HL-60 (cell line): ENCODE measurements around the gene LONP2.

ENCODE experiments used
- TF ChIP-seq, protein P1 (sequence below): IDR thresholded peaks from one replicate; pipeline ENCODE4 v1.5.1; 2011; ENCODE audit warnings: low read length, control low read depth, inconsistent platforms; ENCODE audit not compliant: insufficient read depth
- TF ChIP-seq, protein P2 (sequence below): IDR thresholded peaks from 2 replicates; pipeline ENCODE4 v1.6.1; 2012; ENCODE audit warnings: low read depth; ENCODE audit not compliant: insufficient replicate concordance

DNA sequence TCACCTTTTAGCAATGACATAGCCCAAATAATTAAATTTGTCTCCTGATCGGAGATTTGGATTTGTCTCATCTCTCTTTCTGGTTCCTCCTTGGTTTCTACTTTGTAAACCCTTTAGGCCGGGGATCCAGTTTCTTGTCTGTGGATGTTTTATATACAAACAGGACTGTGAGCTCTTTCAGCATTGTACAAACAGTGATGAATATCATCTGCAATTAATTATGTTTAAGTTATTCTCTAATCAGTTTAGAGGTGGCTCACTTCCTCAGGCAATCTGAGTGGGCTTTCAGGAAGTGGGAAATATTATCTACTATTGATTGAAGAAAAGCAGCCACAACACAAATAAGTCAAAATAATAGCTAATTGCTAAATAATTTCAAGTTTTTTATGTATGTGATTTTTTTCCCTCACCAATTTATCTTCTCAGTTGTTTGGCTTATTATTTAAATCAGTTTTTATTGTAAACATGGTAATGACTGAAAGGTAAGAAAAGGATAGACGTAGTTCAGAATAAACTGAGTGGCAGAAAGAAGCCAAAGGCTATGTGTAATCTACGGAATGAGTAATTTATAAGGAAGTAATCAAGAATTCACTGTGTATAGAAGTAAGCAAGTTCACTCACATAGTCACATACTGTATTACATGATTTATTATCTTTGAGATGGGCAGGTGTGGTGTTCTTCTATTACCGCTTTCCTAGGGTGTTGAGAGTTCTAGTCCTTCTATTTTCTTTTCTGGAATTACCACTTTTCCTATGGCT is 6.6 kb downstream of the LONP2 start:
- TF ChIP-seq, protein P1, sequence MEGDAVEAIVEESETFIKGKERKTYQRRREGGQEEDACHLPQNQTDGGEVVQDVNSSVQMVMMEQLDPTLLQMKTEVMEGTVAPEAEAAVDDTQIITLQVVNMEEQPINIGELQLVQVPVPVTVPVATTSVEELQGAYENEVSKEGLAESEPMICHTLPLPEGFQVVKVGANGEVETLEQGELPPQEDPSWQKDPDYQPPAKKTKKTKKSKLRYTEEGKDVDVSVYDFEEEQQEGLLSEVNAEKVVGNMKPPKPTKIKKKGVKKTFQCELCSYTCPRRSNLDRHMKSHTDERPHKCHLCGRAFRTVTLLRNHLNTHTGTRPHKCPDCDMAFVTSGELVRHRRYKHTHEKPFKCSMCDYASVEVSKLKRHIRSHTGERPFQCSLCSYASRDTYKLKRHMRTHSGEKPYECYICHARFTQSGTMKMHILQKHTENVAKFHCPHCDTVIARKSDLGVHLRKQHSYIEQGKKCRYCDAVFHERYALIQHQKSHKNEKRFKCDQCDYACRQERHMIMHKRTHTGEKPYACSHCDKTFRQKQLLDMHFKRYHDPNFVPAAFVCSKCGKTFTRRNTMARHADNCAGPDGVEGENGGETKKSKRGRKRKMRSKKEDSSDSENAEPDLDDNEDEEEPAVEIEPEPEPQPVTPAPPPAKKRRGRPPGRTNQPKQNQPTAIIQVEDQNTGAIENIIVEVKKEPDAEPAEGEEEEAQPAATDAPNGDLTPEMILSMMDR, result no peak
- TF ChIP-seq, protein P2, sequence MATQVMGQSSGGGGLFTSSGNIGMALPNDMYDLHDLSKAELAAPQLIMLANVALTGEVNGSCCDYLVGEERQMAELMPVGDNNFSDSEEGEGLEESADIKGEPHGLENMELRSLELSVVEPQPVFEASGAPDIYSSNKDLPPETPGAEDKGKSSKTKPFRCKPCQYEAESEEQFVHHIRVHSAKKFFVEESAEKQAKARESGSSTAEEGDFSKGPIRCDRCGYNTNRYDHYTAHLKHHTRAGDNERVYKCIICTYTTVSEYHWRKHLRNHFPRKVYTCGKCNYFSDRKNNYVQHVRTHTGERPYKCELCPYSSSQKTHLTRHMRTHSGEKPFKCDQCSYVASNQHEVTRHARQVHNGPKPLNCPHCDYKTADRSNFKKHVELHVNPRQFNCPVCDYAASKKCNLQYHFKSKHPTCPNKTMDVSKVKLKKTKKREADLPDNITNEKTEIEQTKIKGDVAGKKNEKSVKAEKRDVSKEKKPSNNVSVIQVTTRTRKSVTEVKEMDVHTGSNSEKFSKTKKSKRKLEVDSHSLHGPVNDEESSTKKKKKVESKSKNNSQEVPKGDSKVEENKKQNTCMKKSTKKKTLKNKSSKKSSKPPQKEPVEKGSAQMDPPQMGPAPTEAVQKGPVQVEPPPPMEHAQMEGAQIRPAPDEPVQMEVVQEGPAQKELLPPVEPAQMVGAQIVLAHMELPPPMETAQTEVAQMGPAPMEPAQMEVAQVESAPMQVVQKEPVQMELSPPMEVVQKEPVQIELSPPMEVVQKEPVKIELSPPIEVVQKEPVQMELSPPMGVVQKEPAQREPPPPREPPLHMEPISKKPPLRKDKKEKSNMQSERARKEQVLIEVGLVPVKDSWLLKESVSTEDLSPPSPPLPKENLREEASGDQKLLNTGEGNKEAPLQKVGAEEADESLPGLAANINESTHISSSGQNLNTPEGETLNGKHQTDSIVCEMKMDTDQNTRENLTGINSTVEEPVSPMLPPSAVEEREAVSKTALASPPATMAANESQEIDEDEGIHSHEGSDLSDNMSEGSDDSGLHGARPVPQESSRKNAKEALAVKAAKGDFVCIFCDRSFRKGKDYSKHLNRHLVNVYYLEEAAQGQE, result no peak
